ENCODE measurements around the gene OR1S1. TPM values are rescaled to one million over a fixed set of nuclear protein-coding genes. Genes with fewer than 3 reads are reported as not detected.

The OR1S1 gene
- total and polyA plus RNA-seq, 2 experiments from 2014 or later: not detected

GRCh38 chr11:58259983-58260382 lies 47.5 kb downstream of the OR1S1 start (continued):
- TF ChIP-seq ZNF462 (CRISPR knock-in tag; IDR thresholded peaks at IDR 0.05) (no peak), ZNF331 (CRISPR knock-in tag; IDR thresholded peaks at IDR 0.05; ENCODE audit: low read depth) (no peak), NANOG (IDR thresholded peaks at IDR 0.05; ENCODE audit: borderline replicate concordance) (no peak), EZH2 (IDR thresholded peaks at IDR 0.05; ENCODE audit: low read depth, unreplicated experiment) (no peak), CREB1 (CRISPR knock-in tag; IDR thresholded peaks at IDR 0.05; ENCODE audit: low read depth) (no peak), EZH2phosphoT487 (IDR thresholded peaks at IDR 0.05; ENCODE audit: unreplicated experiment) (no peak)

Other genes starting within 250 kb of the OR1S1 start
- gene OR9Q1, start 188.8 kb upstream of the OR1S1 start, total RNA-seq (2014; rRNA removed; shearing (Covaris generic)): not detected in 2 replicates
- not detected in 2 replicates for gene OR9Q1, start 188.8 kb upstream of the OR1S1 start, polyA plus RNA-seq (2016; fragmentation: Nextera tagmentation; extraction: Ambion mirVana)
- not detected in 2 replicates for gene OR6Q1, start 181.8 kb upstream of the OR1S1 start, total RNA-seq (2014; rRNA removed; shearing (Covaris generic))
- gene OR6Q1, start 181.8 kb upstream of the OR1S1 start, polyA plus RNA-seq (2016; fragmentation: Nextera tagmentation; extraction: Ambion mirVana): not detected in 2 replicates
- gene OR9I1, start 87.2 kb upstream of the OR1S1 start, total RNA-seq (2014; rRNA removed; shearing (Covaris generic)): not detected in 2 replicates
- not detected in 2 replicates for gene OR9I1, start 87.2 kb upstream of the OR1S1 start, polyA plus RNA-seq (2016; fragmentation: Nextera tagmentation; extraction: Ambion mirVana)
- 0.17 TPM in 1 of 2 replicates, not detected in the other for gene OR9Q2, start 23.6 kb upstream of the OR1S1 start, total RNA-seq (2014; rRNA removed; shearing (Covaris generic))
- not detected in 2 replicates for gene OR9Q2, start 23.6 kb upstream of the OR1S1 start, polyA plus RNA-seq (2016; fragmentation: Nextera tagmentation; extraction: Ambion mirVana)
- gene OR1S2, start 8.6 kb upstream of the OR1S1 start, total RNA-seq (2014; rRNA removed; shearing (Covaris generic)): not detected in 2 replicates
- gene OR1S2, start 8.6 kb upstream of the OR1S1 start, polyA plus RNA-seq (2016; fragmentation: Nextera tagmentation; extraction: Ambion mirVana): not detected in 2 replicates
- gene OR10Q1, start 16.2 kb downstream of the OR1S1 start, total RNA-seq (2014; rRNA removed; shearing (Covaris generic)): not detected in 2 replicates
- not detected in 2 replicates for gene OR10Q1, start 16.2 kb downstream of the OR1S1 start, polyA plus RNA-seq (2016; fragmentation: Nextera tagmentation; extraction: Ambion mirVana)
- gene OR10W1, start 55.5 kb downstream of the OR1S1 start, total RNA-seq (2014; rRNA removed; shearing (Covaris generic)): not detected in 2 replicates
- not detected in 2 replicates for gene OR10W1, start 55.5 kb downstream of the OR1S1 start, polyA plus RNA-seq (2016; fragmentation: Nextera tagmentation; extraction: Ambion mirVana)
- gene OR5B17, start 146.3 kb downstream of the OR1S1 start, total RNA-seq (2014; rRNA removed; shearing (Covaris generic)): not detected in 2 replicates
- gene OR5B17, start 146.3 kb downstream of the OR1S1 start, polyA plus RNA-seq (2016; fragmentation: Nextera tagmentation; extraction: Ambion mirVana): not detected in 2 replicates
- gene OR5B3, start 194.2 kb downstream of the OR1S1 start, total RNA-seq (2014; rRNA removed; shearing (Covaris generic)): not detected in 2 replicates
- not detected in 2 replicates for gene OR5B3, start 194.2 kb downstream of the OR1S1 start, polyA plus RNA-seq (2016; fragmentation: Nextera tagmentation; extraction: Ambion mirVana)
- gene OR5B2, start 215.4 kb downstream of the OR1S1 start, total RNA-seq (2014; rRNA removed; shearing (Covaris generic)): not detected in 2 replicates
- not detected in 2 replicates for gene OR5B2, start 215.4 kb downstream of the OR1S1 start, polyA plus RNA-seq (2016; fragmentation: Nextera tagmentation; extraction: Ambion mirVana)
- not detected in 2 replicates for gene OR5B12, start 229.5 kb downstream of the OR1S1 start, total RNA-seq (2014; rRNA removed; shearing (Covaris generic))
- not detected in 2 replicates for gene OR5B12, start 229.5 kb downstream of the OR1S1 start, polyA plus RNA-seq (2016; fragmentation: Nextera tagmentation; extraction: Ambion mirVana)

Data from GM23338 (cell line).